Measurements from ENCODE around the gene SMG6.
A peak's percentile ranks its signal among the peaks of the same experiment; 100 is the strongest.

The SMG6 gene

DNA sequence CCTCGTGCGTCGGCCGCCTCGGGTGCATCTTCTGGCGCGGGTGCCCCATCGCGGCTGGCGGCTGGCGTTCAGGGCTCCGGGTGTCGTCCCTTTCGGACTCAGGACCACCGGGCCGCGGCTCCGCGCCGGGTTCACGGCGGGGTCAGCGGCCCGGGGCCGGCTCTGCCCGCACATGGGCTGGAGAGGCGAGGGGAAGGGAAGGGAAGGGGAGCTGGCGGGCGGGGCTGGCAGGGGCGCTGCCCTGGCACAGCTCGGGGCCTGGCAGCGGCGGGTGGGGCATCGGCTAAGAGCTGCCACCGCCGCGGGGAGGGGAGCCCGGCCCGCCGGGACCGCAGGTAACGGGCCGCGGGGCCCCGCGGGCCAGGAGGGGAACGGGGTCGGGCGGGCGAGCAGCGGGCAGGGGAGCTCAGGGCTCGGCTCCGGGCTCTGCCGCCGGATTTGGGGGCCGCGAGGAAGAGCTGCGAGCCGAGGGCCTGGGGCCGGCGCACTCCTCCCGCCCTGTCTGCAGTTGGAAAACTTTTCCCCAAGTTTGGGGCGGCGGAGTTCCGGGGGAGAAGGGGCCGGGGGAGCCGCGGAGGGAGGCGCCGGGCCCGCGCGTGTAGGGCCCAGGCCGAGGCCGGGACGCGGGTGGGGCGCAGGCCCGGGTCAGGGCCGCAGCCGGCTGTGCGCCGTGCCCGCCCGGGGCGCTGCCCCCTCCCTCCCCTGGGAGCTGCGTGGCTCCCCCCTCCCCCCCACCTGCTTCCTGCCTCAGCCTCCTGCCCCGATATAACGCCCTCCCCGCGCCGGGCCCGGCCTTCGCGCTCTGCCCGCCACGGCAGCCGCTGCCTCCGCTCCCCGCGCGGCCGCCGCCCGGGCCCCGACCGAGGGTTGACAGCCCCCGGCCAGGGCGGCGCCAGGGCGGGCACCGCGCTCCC, 248.0 kb downstream of the SMG6 start:
- FAIRE-seq (no peak), DNase-seq (ENCODE audit: insufficient read length, low spot score) (no peak)

DNA sequence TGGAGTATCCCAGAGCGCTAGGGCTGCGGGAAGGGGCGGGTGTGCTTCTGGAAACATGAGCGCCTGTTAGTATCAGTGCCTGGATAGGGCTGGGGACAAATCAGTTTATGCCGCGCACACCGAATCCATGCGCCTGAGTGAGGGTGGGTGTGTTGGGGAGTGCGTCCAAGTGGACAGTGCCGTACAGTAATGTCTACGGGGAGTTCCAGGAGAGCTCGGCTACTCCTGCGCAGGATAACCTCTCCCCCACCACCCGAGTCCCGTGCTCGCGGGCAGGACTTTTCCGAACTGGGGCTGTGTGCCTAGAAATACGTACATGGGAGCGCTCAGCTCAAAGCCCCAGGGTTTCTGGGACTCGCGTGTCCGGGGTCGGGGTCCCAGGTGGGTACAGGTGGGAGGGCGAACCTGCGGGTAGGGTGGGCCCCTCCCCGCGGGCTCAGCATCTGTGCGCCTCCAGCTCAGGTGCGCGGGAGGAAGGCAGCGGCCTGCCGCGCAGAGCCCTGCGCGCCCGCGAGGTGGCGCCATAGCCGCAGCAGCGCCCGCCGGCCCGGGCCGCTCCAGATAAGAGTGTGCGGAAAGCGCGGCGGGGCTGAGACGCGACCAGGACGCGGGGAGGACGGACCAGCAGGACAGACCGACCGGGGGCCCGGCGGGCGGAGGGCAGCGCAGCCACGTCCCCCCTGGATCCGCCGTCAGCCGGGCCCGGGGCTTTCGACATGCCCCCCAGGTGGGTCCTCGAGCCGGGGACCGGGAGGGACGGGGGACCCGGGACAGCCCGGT, 248.9 kb downstream of the SMG6 start, which contains the start of gene HIC1:
TSS of gene HIC1 (plus strand) at position 592 of the 780 bp plus-strand sequence. CDS start 1,588 bp downstream, outside the sequence.
- FAIRE-seq, result peak; percentile 94
- DNase-seq (ENCODE audit: insufficient read length, low spot score), result peak; percentile 86

DNA sequence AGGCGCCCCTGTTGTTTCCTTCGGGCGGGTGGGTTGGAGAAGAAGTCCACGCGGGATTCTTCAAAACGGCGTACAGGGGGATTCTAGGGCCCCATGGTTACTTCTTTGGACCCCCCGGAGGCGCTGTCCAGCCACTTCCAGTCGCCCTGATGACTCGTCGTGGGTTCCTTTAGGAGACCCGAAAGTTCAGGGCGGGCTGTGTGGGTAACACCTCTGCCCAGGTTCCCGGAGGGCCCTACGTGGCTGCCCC, 249.4 kb downstream of the SMG6 start:
- FAIRE-seq, result no peak
- DNase-seq (ENCODE audit: insufficient read length, low spot score), result no peak

DNA sequence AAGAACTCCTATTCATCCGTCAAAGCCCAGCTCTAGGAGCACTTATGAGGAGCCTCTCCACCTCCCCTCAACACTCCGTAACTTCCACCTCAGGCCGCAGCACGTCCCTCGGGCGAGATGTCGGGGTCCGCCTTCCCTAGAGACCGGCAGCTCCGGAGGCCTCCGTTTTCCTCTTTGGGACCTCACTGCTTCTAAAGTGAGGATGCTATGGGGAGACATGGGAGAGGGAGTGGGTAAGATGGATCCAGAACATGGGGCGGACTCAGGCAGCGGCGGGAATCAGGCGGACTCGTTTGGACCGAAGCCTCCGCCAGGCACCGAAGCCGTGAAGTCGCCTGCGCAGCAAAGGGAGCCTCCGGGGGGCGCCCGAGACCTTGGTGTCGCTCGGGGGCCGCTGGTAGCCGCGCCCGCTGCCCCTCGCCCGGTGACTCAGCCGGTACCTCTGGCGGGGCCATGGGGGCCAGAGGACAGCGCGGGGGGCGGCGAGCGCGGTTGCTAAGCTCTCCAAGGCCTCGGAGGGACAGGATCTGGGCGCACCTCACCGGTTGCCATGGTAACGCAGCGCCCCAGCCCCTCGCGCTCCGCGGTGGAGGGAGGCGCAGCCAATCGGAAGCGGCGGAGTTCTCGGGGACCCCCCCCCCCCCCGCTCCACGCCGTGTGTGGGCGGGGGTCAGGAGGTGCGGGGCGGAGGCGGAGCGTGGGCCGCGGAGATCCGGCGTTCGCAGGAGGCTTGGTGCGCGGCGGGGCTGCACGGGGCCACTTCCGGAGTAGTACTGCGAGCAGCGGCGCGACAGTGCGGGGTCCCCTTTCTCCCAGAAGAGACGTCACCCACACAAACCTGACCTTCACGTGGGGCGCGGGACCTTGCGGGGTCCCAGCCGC, 250.0 kb downstream of the SMG6 start:
- peak; percentile 81 for FAIRE-seq
- DNase-seq (ENCODE audit: insufficient read length, low spot score), result no peak

DNA sequence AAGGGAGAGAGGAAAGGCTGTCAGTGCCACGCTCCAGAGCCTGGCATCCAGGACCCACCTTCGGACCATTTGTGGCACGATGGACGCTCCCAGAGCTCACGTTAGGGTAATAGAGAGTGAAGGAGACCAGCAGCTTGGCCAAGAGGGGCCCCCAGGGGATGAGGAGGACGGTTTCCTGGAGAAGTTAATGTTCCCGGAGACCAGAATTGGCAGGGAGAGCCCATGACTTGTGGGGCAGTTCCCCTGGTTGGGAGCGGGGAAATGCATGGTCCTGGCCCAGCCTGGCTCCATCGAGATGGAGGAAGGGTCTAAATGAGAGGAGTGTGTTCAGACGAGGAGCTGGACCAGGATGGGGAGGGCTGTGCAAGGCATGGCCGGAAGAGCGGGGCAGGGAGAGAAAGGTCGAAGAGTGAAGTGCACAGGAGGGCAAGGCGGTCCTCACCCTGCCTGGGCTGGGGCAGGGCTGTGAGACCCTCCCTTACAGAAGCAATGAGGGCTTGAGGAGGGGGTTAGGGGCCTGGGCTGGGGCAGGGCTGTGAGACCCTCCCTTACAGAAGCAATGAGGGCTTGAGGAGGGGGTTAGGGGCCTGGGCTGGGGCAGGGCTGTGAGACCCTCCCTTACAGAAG, 251.5 kb downstream of the SMG6 start:
- FAIRE-seq (no peak), DNase-seq (ENCODE audit: insufficient read length, low spot score) (no peak)

DNA sequence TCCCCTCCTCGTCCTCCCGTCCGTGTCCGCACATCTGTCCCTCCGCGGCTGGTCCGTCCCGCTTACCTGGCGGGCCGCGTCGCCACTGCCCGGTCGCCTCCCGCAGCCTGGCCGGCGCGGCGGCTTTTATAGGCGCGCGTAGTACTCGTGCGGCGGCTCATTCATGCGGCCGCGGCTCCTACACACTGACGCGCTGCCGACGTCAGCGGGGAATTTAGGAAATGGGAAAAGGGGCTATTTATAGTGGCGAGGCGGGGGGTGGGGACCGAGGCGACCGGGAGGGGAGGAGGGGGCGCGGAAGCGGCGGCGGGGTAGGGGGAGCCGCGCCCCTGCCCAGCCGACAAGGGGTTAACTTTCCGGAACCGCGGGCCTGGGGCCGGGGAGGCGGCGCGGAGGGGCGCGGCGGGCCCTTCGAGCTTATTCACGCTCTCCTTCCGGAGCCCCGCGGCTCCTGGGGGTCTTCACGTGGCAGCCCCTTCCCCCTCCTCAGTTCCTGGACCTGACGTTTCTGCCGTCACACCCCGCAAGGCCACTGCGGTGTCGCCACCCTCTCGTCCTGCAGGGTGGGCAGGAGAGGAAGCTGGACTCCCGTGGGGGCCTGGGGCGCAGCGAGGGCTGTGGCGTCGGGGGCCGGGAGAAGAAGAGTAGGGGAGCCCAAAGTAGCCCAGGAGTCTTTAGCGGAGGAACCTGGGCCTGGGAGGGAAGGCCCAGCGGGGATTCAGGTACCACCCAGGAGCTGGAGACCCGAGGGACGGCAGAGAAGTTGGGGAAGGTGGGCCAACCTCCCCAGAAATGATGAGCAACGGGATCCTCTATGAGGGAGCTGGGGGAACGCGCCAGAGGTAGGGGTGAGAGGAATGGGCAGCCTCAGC, 252.3 kb downstream of the SMG6 start:
- no peak for DNase-seq (ENCODE audit: insufficient read length, low spot score)
- no peak for FAIRE-seq

DNA sequence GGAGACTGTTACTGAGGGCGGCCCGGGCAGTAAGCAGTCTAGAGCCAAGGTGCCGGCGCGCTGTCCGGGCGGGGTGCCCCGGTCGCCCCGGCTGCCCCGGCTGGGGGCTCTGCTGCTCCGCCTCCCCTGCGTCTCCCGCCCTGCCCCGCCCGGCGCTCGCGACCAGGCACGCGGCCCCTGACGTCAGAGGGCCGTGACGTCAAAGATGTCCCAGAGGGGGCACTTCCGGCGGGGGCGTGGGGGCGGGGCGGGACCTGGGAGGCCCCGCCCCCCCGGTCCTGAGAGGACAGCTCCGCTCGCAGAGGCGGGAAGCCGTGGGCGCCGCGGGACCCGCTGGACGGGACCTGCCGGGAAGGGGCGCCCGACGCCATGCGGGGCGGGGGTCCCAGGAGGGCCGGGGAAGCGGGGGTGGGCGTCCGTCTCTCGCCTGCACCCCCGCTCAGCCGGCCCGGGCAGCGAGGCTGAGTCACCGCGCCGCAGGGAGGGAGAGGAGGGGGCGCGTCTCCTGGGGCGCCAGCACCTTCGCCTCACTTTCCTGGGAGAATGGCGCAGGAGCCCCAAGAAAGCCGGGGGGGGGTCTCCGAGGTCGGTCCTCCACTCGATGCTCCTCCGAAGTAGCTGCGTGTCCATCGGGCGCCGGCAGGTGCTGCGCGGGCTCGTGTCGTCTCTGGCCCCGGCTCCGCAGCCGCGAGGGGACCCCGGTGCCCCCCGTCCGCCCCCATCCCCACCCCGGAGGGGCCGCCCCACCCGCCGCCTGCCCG, 253.1 kb downstream of the SMG6 start:
- FAIRE-seq (peak; percentile 72), DNase-seq (ENCODE audit: insufficient read length, low spot score) (no peak)

DNA sequence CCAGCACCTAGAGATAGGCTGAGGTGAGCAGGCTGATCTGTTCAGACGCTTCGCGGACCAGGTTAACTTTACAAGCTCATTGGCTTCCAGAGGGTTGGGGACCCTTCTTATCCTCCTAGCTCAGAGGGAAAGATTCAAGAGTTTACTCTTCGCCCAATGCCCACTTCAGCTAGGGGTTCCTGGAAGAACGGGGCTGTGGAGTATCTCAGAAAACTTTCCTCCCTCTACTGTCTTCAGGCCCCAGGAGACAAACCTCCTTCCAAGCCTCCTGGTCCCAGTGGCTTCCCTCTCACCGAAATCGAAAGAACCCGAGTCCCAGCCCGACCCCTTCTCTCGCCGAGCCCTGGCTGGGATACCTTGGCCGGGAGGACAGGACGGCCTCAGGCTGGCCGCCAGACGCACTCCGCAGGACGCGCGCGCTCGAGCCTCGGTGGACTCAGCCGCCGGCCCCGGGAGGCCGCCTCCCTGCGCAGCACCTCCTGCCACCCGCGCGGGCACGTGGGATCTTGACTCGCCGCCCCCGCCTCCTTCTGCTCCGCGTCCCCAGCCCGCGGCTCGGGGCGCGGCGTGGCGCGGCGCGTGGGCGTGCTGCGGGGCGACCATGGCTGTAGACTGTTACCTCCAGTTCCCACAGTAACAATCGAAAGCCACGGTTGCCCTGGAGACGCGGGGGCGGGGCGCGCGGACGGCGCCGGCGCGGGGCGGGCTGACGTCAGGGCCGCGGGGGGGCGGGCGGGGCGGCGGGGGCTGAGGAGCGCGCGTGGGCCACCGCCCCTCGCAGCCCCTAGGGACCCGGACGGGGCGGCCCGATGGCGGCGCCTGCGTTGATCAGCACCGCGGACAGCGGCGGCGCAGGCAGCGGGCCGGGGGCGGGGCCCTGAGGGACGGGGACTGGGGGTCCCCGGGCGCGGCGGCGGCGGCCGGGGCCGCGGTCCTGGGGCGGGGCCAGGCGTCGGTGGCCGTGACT, 254.0 kb downstream of the SMG6 start:
- no peak for DNase-seq (ENCODE audit: insufficient read length, low spot score)
- peak; percentile 93 for FAIRE-seq

DNA sequence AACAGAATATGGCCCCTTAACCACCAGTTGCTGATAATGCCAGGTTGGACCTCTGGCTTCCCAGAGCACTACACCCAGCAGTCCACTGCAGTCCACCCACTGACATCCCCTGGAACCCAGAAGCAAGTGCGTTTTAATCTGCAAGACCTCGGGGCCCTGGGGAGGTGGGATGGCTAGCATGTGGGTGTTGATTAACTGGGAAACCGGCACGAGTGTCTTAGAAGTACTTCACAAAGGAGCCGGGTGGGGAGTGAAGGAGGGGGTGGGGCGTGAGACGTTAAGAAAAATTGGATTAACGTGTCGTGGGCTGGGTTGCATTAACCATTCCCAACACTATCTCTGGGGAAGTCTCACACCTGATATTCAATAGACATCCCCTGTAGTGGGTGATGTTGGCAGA, 254.8 kb downstream of the SMG6 start:
- FAIRE-seq, result no peak
- DNase-seq (ENCODE audit: insufficient read length, low spot score), result no peak

DNA sequence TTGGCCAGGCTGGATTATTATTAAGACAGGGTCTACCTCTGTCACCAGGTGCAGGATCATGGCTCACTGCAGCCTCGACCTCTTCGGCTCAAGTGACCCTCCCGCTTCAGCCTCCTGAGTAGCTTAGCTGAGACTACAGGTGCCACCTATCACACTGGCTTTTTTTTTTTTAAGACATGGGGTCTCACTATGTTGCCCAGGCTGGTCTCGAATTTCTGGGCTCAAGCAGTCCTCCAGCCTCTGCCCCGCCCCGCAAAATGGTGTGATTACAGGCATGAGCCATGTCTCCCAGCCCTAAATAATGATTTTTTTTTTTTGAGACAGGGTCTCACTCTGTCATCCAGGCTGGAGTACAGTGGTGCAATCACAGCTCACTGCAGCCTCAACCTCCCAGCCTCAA, 256.0 kb downstream of the SMG6 start:
- DNase-seq (ENCODE audit: insufficient read length, low spot score) (no peak), FAIRE-seq (no peak)

DNA sequence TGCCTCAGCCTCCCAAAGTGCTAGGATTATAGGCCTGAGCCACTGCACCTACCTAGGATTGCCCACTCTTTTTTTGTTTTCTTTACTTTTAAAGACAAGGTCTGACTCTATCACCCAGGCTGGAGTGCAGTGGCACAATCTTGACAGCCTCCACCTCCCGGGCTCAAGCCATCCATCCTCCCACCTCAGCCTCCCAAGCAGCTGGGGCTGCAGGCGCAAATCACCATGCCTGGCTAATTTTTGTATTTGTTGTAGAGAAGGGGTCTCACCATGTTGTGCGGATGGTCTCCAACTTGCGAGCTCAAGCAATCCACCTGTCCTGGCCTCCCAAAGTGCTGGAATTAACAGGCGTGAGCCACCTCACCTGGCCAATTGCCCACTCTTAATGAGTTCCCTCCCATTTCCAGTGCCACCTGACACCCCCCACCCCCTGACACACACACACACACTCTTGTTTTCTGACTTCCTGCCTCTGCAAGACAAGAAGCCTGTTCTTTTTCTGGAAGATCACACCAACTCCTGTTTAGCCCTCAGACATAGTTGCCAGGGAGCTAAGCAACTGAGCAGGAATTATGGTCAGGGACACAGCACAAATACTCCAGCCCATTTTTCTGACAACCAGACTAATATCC, 259.2 kb downstream of the SMG6 start:
- DNase-seq (ENCODE audit: insufficient read length, low spot score) (no peak), FAIRE-seq (peak; percentile 63)

DNA sequence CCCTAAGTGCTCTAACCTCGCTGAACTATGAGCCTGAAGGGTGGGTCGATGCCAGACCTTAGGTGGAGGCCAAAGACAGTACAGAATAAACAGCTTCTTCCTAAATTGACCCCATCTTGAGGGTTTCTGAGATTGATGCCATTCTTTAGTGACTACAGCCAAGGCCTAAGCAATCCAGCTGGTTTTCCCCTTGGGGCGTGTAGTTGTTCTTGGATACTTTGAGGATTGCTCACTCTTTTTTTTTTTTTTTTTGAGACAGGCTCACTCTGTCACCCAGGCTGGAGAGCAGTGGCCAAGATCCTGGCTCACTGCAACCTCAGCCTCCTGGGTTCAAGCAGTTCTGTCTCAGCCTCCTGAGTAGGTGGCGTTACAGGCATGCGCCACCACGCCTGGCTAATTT, 259.8 kb downstream of the SMG6 start:
- FAIRE-seq (peak; percentile 38), DNase-seq (ENCODE audit: insufficient read length, low spot score) (no peak)

DNA sequence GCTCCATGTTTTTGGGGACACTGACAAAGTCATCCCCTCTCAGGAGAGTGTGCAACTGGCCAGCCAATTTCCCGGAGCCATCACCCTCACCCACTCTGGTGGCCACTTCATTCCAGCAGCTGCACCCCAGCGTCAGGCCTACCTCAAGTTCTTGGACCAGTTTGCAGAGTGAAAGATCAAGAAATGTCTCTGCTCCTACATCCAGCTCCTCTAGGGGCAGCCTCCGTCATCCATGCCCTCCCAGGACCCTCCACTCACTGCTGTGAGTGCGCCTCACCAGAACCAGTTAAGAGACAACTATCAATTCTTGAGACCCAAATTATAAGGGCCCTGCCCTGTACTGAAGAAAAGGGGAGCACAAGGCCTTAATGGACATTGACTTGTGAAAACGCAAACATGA, 260.7 kb downstream of the SMG6 start:
- FAIRE-seq (no peak), DNase-seq (ENCODE audit: insufficient read length, low spot score) (no peak)

DNA sequence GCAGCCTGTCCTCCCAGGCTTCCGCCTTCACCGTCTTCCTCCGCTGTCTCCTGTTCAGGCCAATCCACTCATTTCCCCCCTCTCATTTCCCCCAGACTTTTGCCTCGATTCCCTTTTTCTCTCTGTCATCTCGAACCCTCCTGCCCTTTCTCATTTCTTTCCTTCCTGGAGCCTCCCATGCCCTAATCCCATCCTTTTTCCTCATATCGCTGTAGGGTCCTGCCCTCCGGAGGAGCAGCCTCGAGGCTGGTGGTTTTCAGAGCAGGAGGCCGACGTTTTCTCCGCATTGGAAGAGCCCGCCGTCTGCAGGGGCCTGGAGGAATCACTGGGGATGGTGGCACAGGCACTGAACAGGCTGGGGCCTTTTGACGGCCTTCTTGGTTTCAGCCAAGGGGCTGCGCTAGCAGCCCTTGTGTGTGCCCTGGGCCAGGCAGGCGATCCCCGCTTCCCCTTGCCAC, 261.2 kb downstream of the SMG6 start:
- DNase-seq (ENCODE audit: insufficient read length, low spot score), result no peak

DNA sequence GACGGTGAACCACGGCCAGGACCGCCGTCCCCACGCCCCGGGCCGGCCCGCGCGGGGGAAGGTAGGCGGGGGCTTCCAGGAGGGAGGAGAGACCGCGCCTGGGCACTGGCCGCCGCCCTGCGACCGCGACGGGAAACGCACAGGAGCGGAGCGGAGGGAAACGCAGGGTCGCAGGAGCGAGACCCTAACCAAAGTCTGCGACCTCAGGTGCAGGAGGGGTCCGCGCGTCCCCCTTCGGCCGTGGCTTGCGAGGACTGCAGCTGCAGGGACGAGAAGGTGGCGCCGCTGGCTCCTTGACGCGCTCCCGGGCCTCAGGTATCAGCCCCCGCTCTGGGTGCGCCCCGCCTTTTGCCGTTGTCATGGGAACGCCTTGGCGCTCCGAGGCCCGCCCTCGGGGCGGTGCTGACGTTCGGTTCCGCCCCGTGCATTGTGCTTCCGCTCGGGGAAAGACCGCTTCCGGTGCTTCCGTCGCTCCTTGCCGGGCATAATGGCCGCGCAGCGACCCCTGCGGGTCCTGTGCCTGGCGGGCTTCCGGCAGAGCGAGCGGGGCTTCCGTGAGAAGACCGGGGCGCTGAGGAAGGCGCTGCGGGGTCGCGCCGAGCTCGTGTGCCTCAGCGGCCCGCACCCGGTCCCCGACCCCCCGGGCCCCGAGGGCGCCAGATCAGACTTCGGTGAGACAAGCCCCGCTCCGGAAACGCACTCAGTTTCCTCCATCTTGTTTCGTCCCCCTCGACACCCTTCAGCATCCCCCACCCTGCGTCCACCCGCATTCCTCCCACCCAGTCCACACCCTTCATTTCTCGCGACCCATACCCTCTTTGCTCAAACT, 261.8 kb downstream of the SMG6 start, which contains the start of gene OVCA2:
TSS of gene OVCA2 (plus strand) at position 462 of the 829 bp plus-strand sequence. CDS start at position 488, 26 bp downstream.
- peak; percentile 99 for FAIRE-seq
- DNase-seq (ENCODE audit: insufficient read length, low spot score), result peak; percentile 89

More for the DNA sequence above, 261.2 kb downstream of the SMG6 start:
- FAIRE-seq, result no peak

DNA sequence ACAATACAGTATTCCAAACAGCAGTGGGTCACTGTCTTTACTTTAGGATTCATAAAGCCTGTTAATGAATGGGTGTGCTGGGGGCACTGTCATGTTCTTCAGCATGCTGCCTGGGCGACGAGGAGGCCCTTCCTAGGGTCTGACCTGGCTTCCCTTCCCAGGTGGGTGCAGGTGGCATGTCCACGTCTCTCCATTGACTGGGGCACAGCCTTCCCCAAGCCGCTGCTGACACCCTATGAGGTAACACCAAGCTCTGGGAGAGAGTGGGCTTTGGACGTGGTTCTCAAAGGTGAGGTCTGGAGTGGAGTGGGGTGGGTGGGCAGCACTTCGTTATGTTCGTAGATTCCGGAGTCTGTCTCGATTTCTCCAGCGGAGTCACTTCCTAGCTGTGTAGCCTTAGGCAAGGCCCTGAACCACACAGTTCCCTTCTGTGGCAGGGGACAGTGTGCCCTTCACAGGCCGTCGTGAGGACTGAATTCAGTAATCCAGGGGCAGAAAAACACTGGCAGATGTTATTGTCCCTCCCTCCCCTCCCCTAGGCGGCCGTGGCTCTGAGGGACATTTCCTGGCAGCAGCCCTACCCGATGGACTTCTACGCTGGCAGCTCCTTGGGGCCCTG, 262.5 kb downstream of the SMG6 start:
- DNase-seq (ENCODE audit: insufficient read length, low spot score) (no peak), FAIRE-seq (peak; percentile 89)
